ENCODE results near the gene TXNL1.

- TF ChIP-seq EZH2 (IDR thresholded peaks at IDR 0.05), result no peak
- no peak for TF ChIP-seq CTCF (IDR thresholded peaks at IDR 0.05)
Observed at GRCh38 chr18:56637711-56638231, 621 bp downstream of the TXNL1 start.
